Breast epithelium (tissue), 4 donors: ENCODE data around the gene FOSL1. TPM values are rescaled to one million over a fixed set of nuclear protein-coding genes. Genes with fewer than 3 reads are reported as not detected.

Experiments used
- DNase-seq, 2 donors: peaks; one replicate each; pipeline ENCODE4 v3.0.0-alpha.2; 2019; ENCODE audit warnings: low spot score in 2 of 2
- H3K27ac ChIP-seq, 2 donors: fragments of 200-600 bp; sonication (generic) in 1 of 2; one replicate each; pipeline ENCODE4 v1.5.1; 2016 to 2019; ENCODE audit warnings: mild to moderate bottlenecking in 1 of 2
- H3K27me3 ChIP-seq, 2 donors: fragments of 200-600 bp; sonication (generic) in 1 of 2; one replicate each; pipeline versions ENCODE4 v1.5.1 to v1.6.0; 2017 to 2019; ENCODE audit warnings: control low read depth in 1 of 2, mild to moderate bottlenecking in 1 of 2
- H3K36me3 ChIP-seq: fragments of 200-600 bp; one replicate; pipeline ENCODE4 v1.5.1; 2019
- H3K4me1 ChIP-seq, 2 donors: fragments of 200-600 bp; sonication (generic); one replicate each; pipeline ENCODE4 v1.5.1; 2016 to 2019; ENCODE audit warnings: control low read depth in 1 of 2
- H3K4me3 ChIP-seq, 3 donors: fragments of 200-600 bp; sonication (generic); 1 replicate in 2 of 3; 2 replicates in 1 of 3; pipeline ENCODE4 v1.5.1; 2016 to 2019; ENCODE audit warnings: mild to moderate bottlenecking in 3 of 3, moderate library complexity in 2 of 3
- H3K9me3 ChIP-seq, 2 donors: fragments of 200-600 bp; sonication (generic) in 1 of 2; one replicate each; pipeline ENCODE4 v1.5.1; 2016 to 2019; ENCODE audit warnings: control low read depth in 1 of 2
- POLR2A ChIP-seq: fragments of 450-650 bp; IDR thresholded peaks from one replicate; pipeline ENCODE4 v1.6.1; 2016; ENCODE audit warnings: antibody characterized with exemption, mild to moderate bottlenecking, moderate library complexity
- POLR2AphosphoS5 ChIP-seq, 3 donors: sonication (generic); formaldehyde crosslinking; IDR thresholded peaks; one replicate each; pipeline ENCODE4 v1.6.1; 2017; ENCODE audit warnings: antibody characterized with exemption in 3 of 3
- intact Hi-C: fragments of 100-400 bp; cut with DNase I; formaldehyde crosslinking; loops from one replicate; pipeline ENCODE4 v1.15.1; 2023; ENCODE audit warnings: low total_unique reads
- total RNA-seq, 3 donors: library from RNA; depleted of rRNA; stranded (reverse); fragments of >200 nt; gene quantifications; one replicate each; pipeline ENCODE4 v1.1.0, GENCODE V29; 2016
- TF ChIP-seq, protein P1 (sequence below), 3 donors: fragments of 450-650 bp; IDR thresholded peaks; one replicate each; pipeline ENCODE4 v1.5.1; 2016 to 2017; ENCODE audit warnings: antibody characterized with exemption in 3 of 3, mild to moderate bottlenecking in 3 of 3, moderate library complexity in 3 of 3

Gene FOSL1
- total RNA-seq, 3 donors from 2014 or later: 2.4 to 17.0 (median 7.2) TPM

DNA sequence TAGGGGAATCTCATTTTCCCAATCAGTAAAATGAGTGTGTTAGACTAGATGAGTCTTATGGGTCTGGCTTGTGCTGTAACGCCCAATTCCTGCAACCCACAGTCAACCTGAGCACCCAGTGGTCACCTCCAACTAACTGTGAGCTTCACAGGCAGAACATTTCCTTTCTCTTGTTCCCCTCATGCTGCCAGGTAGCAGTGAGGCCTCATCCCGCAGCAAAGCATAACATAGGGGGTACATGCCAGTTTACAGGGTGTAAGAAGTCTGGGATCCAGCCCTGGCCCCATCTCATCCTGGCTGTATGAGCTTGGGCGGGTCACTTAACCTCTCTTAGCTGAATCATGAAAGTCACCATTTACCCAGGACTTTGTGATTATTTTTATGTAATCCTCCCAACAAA, 31.3 kb downstream of the FOSL1 start:
- intact Hi-C loops: no loop called here
- H3K27ac ChIP-seq: peak overlapping the region in 1 of 2 donors; percentile 5
- no peaks in the 10 kb centered on the region for H3K27me3 ChIP-seq
- no peaks in the 10 kb centered on the region for H3K9me3 ChIP-seq
- no peak overlapping the region for H3K4me3 ChIP-seq
- no peak for TF ChIP-seq POLR2AphosphoS5 (IDR thresholded peaks at IDR 0.05)
- TF ChIP-seq POLR2A: no peak
- TF ChIP-seq, protein P1, sequence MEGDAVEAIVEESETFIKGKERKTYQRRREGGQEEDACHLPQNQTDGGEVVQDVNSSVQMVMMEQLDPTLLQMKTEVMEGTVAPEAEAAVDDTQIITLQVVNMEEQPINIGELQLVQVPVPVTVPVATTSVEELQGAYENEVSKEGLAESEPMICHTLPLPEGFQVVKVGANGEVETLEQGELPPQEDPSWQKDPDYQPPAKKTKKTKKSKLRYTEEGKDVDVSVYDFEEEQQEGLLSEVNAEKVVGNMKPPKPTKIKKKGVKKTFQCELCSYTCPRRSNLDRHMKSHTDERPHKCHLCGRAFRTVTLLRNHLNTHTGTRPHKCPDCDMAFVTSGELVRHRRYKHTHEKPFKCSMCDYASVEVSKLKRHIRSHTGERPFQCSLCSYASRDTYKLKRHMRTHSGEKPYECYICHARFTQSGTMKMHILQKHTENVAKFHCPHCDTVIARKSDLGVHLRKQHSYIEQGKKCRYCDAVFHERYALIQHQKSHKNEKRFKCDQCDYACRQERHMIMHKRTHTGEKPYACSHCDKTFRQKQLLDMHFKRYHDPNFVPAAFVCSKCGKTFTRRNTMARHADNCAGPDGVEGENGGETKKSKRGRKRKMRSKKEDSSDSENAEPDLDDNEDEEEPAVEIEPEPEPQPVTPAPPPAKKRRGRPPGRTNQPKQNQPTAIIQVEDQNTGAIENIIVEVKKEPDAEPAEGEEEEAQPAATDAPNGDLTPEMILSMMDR (IDR thresholded peaks at IDR 0.05): no peak
- H3K4me1 ChIP-seq: peaks cover 0 to 10% of the 10 kb centered on the region in 2 donors
- H3K36me3 ChIP-seq: peaks cover 4% of the 10 kb centered on the region
- no peak for DNase-seq

DNA sequence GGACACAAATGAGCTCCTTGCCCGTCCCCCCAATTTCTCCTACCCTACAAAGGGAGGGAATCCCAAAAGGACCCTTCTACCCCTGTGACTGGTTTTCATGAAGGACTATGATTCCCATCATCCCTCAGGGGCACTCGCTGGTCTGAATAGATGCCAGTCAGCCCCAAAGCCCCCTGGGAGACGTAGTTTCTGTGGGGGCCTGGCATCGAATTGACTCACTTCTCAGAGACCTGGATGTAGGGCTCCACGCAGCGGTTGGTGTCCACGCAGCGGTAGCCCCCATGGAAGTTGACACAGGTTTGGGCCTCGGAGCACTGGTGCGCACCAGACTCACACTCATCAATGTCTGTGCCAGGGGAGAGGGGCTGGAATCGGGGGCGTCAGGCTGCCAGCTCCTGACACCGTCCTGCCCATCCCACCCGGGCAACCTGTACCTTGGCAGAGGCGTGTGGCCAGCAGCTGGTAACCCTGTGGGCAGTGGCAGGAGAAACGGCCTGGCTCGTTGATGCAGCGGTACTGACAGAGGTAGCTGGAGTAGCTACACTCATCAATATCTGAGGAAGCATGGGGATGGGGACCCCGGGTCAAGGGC, 32.0 kb downstream of the FOSL1 start:
- no peaks in the 10 kb centered on the region for H3K9me3 ChIP-seq
- intact Hi-C loops: no loop called here
- peaks cover 5% of the 10 kb centered on the region for H3K36me3 ChIP-seq
- no peak overlapping the region for H3K27ac ChIP-seq
- TF ChIP-seq POLR2AphosphoS5 (IDR thresholded peaks at IDR 0.05) (no peak), POLR2A (no peak)
- TF ChIP-seq, protein P1 (IDR thresholded peaks at IDR 0.05): no peak
- DNase-seq: no peak
- no peak overlapping the region for H3K4me3 ChIP-seq
- no peaks in the 10 kb centered on the region for H3K27me3 ChIP-seq
- peaks cover 0 to 10% of the 10 kb centered on the region in 2 donors for H3K4me1 ChIP-seq

DNA sequence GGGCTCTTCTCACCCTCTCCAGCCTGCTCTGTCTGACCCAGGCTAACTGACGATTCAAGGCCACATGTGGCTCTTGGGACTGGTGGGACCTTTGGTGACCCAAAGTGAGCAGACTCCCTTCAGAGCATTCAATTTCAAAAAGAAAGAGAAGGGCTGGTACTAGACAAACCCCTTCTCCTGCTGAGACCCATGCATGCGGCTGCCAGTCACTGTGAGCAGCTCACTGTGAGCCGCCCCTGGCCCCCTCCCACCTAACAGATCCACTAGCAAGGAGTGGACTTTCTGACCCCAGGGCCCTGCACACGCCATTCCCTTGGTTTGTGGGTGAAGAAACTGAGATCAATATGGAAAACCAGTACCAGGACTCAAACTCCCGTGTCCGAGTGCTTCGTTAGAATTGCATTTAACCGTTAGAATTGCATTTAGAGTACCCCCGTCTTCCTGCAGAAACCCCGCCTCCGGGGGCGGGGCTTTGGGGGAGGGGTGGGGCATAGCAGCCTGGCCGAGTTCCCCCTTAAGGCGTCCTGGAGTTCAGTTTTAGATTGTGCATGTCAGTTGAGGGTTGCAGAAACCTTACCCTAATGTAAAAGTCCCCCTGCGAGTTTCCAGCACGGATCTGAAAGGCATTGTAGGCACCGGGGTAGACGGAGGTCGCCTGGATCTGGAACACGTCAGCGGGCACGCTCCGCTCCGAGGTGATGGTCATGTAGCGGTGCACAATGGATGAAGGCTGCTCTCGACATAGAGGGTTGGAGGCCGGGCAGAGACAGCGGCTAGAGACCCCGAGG, 32.7 kb downstream of the FOSL1 start:
- intact Hi-C loops: no loop called here
- H3K4me3 ChIP-seq: no peak overlapping the region
- H3K27ac ChIP-seq: no peak overlapping the region
- no peak for DNase-seq
- TF ChIP-seq POLR2AphosphoS5 (IDR thresholded peaks at IDR 0.05) (no peak), POLR2A (no peak)
- TF ChIP-seq, protein P1 (IDR thresholded peaks at IDR 0.05): no peak
- H3K27me3 ChIP-seq: no peaks in the 10 kb centered on the region
- peaks cover 5% of the 10 kb centered on the region for H3K36me3 ChIP-seq
- H3K4me1 ChIP-seq: peaks cover 0 to 10% of the 10 kb centered on the region in 2 donors
- H3K9me3 ChIP-seq: no peaks in the 10 kb centered on the region

DNA sequence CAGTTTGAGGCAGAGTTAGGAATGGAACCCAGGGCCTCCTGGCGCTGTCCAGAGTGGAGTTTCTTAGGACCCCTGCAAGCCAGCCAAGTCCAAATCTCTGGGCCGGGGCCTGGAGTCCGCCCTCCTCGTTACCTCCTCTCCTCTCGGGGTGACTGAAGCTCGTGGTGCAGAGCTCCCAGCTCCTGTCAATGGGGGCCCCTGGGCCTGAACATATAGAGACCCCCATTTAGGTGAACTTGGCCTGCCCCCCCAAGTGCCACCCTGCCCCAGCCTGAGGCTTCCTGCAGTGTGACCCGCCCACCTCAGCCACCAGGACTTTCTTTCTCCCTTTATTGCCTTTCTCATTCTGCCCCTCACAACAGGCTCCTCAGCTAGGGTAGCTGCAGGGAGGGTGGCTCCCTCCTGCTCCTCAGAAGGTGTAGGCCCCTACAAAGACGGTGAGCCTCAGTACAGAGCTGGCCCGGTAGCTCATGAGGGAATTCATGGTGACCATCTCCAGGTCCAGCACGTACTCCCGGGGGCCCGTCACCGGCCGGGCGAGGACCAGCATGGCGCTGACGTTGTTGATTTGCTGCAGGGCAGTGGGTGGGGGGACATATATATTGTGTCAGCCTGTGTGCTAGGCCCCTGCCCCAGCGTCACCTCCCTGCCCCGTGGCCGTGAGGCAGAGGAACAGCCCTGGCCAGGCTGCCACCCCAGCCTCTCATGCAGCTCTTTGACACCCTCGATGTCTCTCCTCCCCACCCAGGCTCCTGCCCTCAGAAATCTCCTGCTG, 33.5 kb downstream of the FOSL1 start:
- peaks cover 5% of the 10 kb centered on the region for H3K36me3 ChIP-seq
- H3K27ac ChIP-seq: no peak overlapping the region
- no peaks in the 10 kb centered on the region for H3K9me3 ChIP-seq
- DNase-seq: no peak
- intact Hi-C loops: no loop called here
- peaks cover 2 to 12% of the 10 kb centered on the region in 2 donors for H3K4me1 ChIP-seq
- no peaks in the 10 kb centered on the region for H3K27me3 ChIP-seq
- no peak for TF ChIP-seq POLR2A
- no peak for TF ChIP-seq POLR2AphosphoS5 (IDR thresholded peaks at IDR 0.05)
- TF ChIP-seq, protein P1 (IDR thresholded peaks at IDR 0.05): no peak
- H3K4me3 ChIP-seq: no peak overlapping the region
